OCI-LY3 (cell line): ENCODE results near the gene EOGT.

ENCODE experiments used
- CTCF ChIP-seq: fragments of 200-600, 300-600 bp; sonication (generic); IDR thresholded peaks from 2 replicates; pipeline ENCODE4 v1.5.1; 2014; ENCODE audit warnings: antibody characterized with exemption, low read length, low read depth
- EZH2phosphoT487 ChIP-seq: fragments of 200-600 bp; shearing (Covaris generic); IDR thresholded peaks from 2 replicates; pipeline ENCODE4 v1.6.1; 2018; ENCODE audit warnings: antibody characterized with exemption, mixed run types, low read depth

GRCh38 chr3:69058947-69059224 lies 45.4 kb upstream of the EOGT start:
- TF ChIP-seq EZH2phosphoT487: no peak
- no peak for TF ChIP-seq CTCF
